Neural crest cell (in vitro differentiated cells): Measurements from ENCODE around the gene PRR16. TPM values are rescaled to one million over a fixed set of nuclear protein-coding genes. Genes with fewer than 3 reads are reported as not detected.

Experiments
- DNase-seq: peaks from one replicate; pipeline ENCODE4 v3.0.0; 2021; ENCODE audit warnings: low read depth, mixed read lengths, low spot score
- H3K27ac Mint-ChIP-seq: one replicate; pipeline ENCODE4 v1.8.0; 2021; ENCODE audit warnings: mild to moderate bottlenecking, mixed read lengths; ENCODE audit not compliant: unreplicated experiment
- H3K27me3 Mint-ChIP-seq: 2 replicates; pipeline ENCODE4 v1.8.0; 2021; ENCODE audit warnings: low read depth, mild to moderate bottlenecking, mixed read lengths
- H3K36me3 Mint-ChIP-seq: 2 replicates; pipeline ENCODE4 v1.8.0; 2021; ENCODE audit warnings: low read depth, mild to moderate bottlenecking, mixed read lengths
- H3K4me1 Mint-ChIP-seq: 2 replicates; pipeline ENCODE4 v1.8.0; 2021; ENCODE audit warnings: mixed read lengths
- H3K4me3 Mint-ChIP-seq: one replicate; pipeline ENCODE4 v1.8.0; 2021; ENCODE audit warnings: mild to moderate bottlenecking, mixed read lengths
- H3K9me3 Mint-ChIP-seq: 2 replicates; pipeline ENCODE4 v1.8.0; 2021; ENCODE audit warnings: mixed read lengths
- CTCF ChIP-seq: fragments of 200-600 bp; sonication (generic); conservative IDR thresholded peaks from 2 replicates; pipeline ENCODE4 v1.5.0; 2021; ENCODE audit warnings: antibody characterized with exemption, mild to moderate bottlenecking
- total RNA-seq: library from RNA; stranded (reverse); gene quantifications from 2 replicates; pipeline ENCODE4 v1.2.1, GENCODE V29; 2021

The PRR16 gene
- total RNA-seq, 1 donor from 2014 or later: not detected

- no peaks in the 10 kb centered on the region for H3K4me1 Mint-ChIP-seq
- no peak overlapping the region for H3K27ac Mint-ChIP-seq
- no peaks in the 10 kb centered on the region for H3K36me3 Mint-ChIP-seq
- no peak for DNase-seq
- no peak for TF ChIP-seq CTCF
- H3K9me3 Mint-ChIP-seq: no peaks in the 10 kb centered on the region
- H3K4me3 Mint-ChIP-seq: no peak overlapping the region
- no peaks in the 10 kb centered on the region for H3K27me3 Mint-ChIP-seq
These were observed 160.0 kb downstream of the PRR16 start for GRCh38 chr5:120624021-120624563.

GRCh38 chr5:120628156-120628555 is 164.1 kb downstream of the PRR16 start:
- no peaks in the 10 kb centered on the region for H3K9me3 Mint-ChIP-seq

GRCh38 chr5:120630550-120630949 is 166.4 kb downstream of the PRR16 start:
- no peaks in the 10 kb centered on the region for H3K27me3 Mint-ChIP-seq
- no peak for DNase-seq

More at GRCh38 chr5:120628156-120628555, 164.1 kb downstream of the PRR16 start:
- Mint-ChIP-seq H3K36me3 (no peaks in the 10 kb centered on the region), H3K4me1 (no peaks in the 10 kb centered on the region), H3K4me3 (no peak overlapping the region), H3K27ac (no peak overlapping the region), H3K27me3 (no peaks in the 10 kb centered on the region)
- TF ChIP-seq CTCF: no peak
- no peak for DNase-seq

GRCh38 chr5:120631611-120632010 is 167.5 kb downstream of the PRR16 start:
- H3K9me3 Mint-ChIP-seq: no peaks in the 10 kb centered on the region
- no peaks in the 10 kb centered on the region for H3K36me3 Mint-ChIP-seq
- H3K27ac Mint-ChIP-seq: no peak overlapping the region
- H3K27me3 Mint-ChIP-seq: no peaks in the 10 kb centered on the region
- DNase-seq: no peak
- no peak overlapping the region for H3K4me3 Mint-ChIP-seq
- no peaks in the 10 kb centered on the region for H3K4me1 Mint-ChIP-seq
- no peak for TF ChIP-seq CTCF

More at GRCh38 chr5:120630550-120630949, 166.4 kb downstream of the PRR16 start:
- Mint-ChIP-seq H3K4me3 (no peak overlapping the region), H3K27ac (no peak overlapping the region), H3K4me1 (no peaks in the 10 kb centered on the region), H3K9me3 (no peaks in the 10 kb centered on the region), H3K36me3 (no peaks in the 10 kb centered on the region)
- no peak for TF ChIP-seq CTCF

- H3K4me1 Mint-ChIP-seq: no peaks in the 10 kb centered on the region
These were observed 168.3 kb downstream of the PRR16 start for GRCh38 chr5:120632430-120632829.

More at GRCh38 chr5:120632430-120632829, 168.3 kb downstream of the PRR16 start:
- DNase-seq: no peak
- H3K4me3 Mint-ChIP-seq: no peak overlapping the region
- no peaks in the 10 kb centered on the region for H3K36me3 Mint-ChIP-seq
- no peak overlapping the region for H3K27ac Mint-ChIP-seq
- no peaks in the 10 kb centered on the region for H3K27me3 Mint-ChIP-seq
- no peak for TF ChIP-seq CTCF
- H3K9me3 Mint-ChIP-seq: no peaks in the 10 kb centered on the region
